GM21423 (cell line): Measurements from ENCODE around the gene MICAL3.

Source experiments
- ATAC-seq: cut with Tn5 transposase; IDR thresholded peaks from one replicate; pipeline ENCODE4 v1.9.1; 2021; ENCODE audit warnings: mild to moderate bottlenecking, moderate library complexity; ENCODE audit not compliant: unreplicated experiment

The MICAL3 gene

GRCh38 chr22:17825876-17826550, 198.3 kb downstream of the MICAL3 start:
- no peak for ATAC-seq

- no peak for ATAC-seq
These were observed 199.9 kb downstream of the MICAL3 start for GRCh38 chr22:17824457-17824856.

GRCh38 chr22:17823964-17824363, 200.4 kb downstream of the MICAL3 start:
- no peak for ATAC-seq

GRCh38 chr22:17823226-17823625, 201.1 kb downstream of the MICAL3 start:
- ATAC-seq = no peak

DNA sequence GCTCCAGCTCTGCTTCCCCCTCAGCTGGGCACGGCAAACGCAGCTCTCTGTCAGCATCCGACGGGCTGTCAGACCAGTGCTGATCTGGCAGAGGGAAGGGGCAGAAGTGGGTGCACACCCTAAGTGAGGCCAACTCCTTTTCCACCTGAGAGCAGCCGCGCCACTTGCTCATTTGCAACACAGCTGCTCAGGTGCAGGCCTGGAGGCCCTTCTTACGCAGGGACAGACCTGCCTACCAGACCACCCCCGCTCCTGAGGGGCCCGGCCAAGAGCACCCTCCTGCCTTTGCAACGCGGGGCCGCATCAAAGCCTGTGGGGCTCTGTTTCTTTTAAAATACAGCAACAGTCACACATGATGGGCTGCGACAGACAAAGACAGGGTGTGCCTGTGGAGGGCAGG, 202.3 kb downstream of the MICAL3 start:
- no peak for ATAC-seq

- no peak for ATAC-seq
These were observed 203.4 kb downstream of the MICAL3 start for GRCh38 chr22:17820879-17821439.

DNA sequence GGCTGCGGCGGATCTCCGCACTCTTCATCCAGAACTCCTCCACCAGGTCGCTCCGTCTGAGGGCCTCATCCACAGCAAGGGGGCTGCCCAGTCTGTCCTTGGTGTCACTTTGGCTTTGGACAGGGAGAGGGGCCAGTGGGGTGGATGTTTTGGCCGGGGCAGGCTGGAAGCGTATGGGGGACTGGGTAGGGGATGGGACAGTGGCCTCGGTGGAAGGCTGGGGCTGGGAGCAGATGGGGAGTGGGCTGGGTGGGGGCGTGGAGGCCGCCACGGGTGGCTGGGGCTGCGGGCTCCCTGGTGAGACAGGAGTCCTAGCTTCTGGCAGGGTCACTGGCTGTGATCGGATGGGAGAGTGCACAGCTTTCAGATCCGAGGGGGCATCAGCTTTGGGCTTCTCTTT, 205.7 kb downstream of the MICAL3 start:
- no peak for ATAC-seq

GRCh38 chr22:17818180-17818579, 206.2 kb downstream of the MICAL3 start:
- ATAC-seq = no peak

GRCh38 chr22:17817511-17818065, 206.8 kb downstream of the MICAL3 start:
- no peak for ATAC-seq

DNA sequence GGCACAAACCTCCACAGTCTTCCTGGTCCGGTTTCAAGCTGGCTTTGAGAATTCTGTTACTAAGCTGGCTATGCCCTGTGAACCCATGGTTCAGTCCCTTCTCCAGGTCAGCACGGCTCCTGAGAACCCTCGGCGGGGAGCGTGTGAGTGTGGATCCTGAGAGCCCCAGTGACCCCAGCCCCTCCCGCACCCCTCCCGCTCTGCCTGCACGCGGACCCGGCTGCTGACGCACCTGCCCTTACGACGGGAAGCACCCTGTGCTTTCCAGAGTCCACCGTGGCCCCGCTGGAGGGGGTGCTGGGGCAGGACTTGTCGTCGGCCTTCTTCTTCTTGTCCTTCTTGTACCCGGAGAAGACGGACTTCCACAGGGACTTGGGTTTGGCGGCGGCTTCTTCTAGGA, 207.3 kb downstream of the MICAL3 start:
- no peak for ATAC-seq

GRCh38 chr22:17816649-17817048, 207.7 kb downstream of the MICAL3 start:
- no peak for ATAC-seq

- ATAC-seq = no peak
These were observed 208.6 kb downstream of the MICAL3 start for GRCh38 chr22:17815703-17816254.

- ATAC-seq = no peak
These were observed 209.5 kb downstream of the MICAL3 start for GRCh38 chr22:17814830-17815229.

DNA sequence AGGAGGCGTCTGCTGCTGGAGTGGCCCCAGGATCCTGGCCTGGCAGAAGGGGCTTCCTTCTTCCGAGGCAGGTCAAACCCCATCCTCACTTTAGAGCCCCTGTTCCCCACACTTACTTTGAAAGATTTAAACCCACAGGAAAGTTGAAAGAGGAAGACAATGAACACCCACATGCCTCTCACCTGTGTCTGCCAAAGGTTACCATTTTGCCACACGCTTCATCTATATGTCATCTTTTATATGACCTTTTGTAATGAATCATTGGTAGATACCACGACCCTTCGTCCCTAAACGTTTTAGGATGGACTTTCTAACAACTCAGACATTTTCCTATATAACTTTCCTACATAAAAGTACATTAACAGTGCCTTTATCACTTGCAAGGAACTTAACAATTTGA, 210.3 kb downstream of the MICAL3 start:
- ATAC-seq = no peak

GRCh38 chr22:17811119-17811518, 213.2 kb downstream of the MICAL3 start:
- no peak for ATAC-seq

DNA sequence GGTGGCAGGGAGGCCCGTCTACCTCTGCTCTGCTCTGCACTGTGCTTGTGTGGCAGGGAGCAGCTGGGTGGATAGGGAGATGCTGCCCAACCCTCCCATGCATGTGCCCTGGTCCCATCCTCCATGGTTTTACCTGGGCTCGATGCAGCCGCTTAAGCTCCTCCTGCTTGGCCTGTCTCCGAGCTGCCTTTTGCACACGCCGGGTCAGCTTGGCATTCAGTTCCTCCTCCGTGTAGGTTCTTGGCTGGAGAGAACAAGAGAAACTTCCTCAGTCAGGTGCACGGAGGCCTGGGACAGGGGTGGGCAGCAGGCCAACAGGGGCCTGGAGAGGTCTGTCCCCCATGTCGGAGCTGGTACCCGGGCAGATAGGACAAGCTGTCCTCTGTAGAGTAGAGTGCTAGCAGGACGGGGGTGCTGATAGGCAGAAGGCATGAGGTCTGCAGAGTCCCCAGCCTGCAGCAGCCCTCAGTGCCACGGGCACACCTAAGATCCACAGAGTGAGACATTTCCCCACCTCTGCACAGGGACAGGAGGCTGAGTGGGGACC, 213.7 kb downstream of the MICAL3 start:
- ATAC-seq = no peak

DNA sequence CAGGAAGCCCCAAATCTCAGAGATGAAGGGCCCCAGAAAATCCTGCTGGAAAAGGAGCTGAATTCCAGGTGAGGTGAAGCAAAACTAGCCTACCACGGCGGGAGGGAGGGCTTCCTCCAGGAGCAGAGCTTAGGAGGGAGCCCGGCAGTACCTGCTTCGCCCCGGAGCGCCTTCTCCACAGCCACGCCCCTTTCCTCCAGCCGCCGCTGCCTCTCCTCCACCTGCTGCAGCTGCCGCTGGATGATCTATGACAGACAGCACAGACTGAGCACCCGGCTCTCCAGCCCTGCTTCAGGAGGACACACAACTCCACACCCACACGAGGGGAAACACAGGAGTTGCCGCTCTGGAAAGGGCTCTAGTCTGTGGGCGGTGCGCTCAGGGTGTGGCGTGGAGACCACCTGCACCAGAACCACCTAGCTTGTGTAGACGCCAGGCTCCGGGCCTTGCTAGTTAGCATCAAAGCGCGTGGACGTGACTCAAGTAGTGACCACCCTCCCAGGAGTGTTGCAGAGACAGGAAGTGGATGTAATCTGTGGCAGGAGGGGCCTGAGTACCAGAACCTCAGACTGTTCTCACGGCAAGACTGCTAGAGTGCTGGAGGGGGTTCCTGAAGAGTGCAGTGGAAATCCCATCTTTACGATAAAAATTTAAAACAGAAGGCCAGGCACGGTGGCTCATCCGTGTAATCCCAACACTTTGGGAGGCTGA, 215.5 kb downstream of the MICAL3 start:
- ATAC-seq = no peak

GRCh38 chr22:17807578-17808410, 216.6 kb downstream of the MICAL3 start:
- no peak for ATAC-seq

- no peak for ATAC-seq
These were observed 217.3 kb downstream of the MICAL3 start for GRCh38 chr22:17807086-17807485.

DNA sequence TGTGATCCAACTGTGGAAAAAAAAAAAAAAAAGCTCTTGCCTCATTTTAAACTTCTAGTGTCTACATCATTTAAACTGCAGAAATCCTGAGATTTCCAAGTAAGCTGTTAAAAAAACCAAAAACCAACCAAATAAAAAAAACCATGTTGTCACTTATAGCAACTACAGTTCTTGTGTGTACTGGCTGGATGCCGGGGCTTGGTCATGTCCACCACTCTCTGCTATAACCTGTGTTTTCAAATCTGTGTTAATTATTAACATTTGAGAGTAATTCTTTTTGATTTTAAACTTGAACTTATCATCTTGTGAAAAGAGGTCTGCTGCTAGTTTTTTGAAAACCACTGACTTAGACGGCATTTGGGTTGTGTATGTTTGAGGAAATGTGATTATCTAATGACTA, 217.9 kb downstream of the MICAL3 start:
- ATAC-seq = no peak
